HEK293 (cell line): Measurements from ENCODE around the gene TCP11.
A peak's percentile ranks its signal among the peaks of the same experiment; 100 is the strongest.

ENCODE experiments used
- CTCF ChIA-PET: fragments of 350-600 bp; formaldehyde crosslinking; extraction: SDS; loops from one replicate; lab custom pipeline; 2021; ENCODE audit warnings: antibody characterized with exemption; lab: Yijun Ruan, JAX
- POLR2A ChIA-PET: fragments of 300-600 bp; formaldehyde crosslinking; extraction: SDS; loops from one replicate; lab custom pipeline; 2020; ENCODE audit warnings: antibody characterized with exemption, inconsistent platforms; lab: Yijun Ruan, JAX
- H3K27ac ChIP-seq: fragments of 200-500 bp; sonication (Bioruptor generic); 2 replicates; pipeline ENCODE4 v1.5.1; 2014; ENCODE audit warnings: low read depth, low read length, control low read depth, inconsistent platforms; ENCODE audit errors: extremely low read depth
- H3K36me3 ChIP-seq, 2 experiments: fragments of 200-500 bp in 1 of 2; sonication (Bioruptor generic) in 1 of 2; 1 replicate in 1 of 2; 2 replicates in 1 of 2; pipeline ENCODE4 v1.5.1; 2014 to 2017; ENCODE audit warnings: inconsistent platforms in 2 of 2, low read length in 2 of 2; ENCODE audit not compliant: control insufficient read depth in 2 of 2, insufficient read depth in 1 of 2
- H3K4me1 ChIP-seq: fragments of 200-500 bp; sonication (Bioruptor generic); 2 replicates; pipeline ENCODE4 v1.5.1; 2014; ENCODE audit warnings: mild to moderate bottlenecking, low read length, inconsistent platforms; ENCODE audit not compliant: control insufficient read depth, insufficient read depth
- H3K4me3 ChIP-seq: 2 replicates; pipeline ENCODE4 v1.5.1; 2011; ENCODE audit warnings: low read depth, mild to moderate bottlenecking, control low read depth, low read length, moderate library complexity
- H3K9me3 ChIP-seq: fragments of 200-500 bp; sonication (Bioruptor generic); 2 replicates; pipeline ENCODE4 v1.5.1; 2014; ENCODE audit warnings: low read depth, low read length, inconsistent platforms; ENCODE audit not compliant: control insufficient read depth, insufficient read depth
- BCL11A ChIP-seq: fragments of 450-650 bp; formaldehyde crosslinking; IDR thresholded peaks from 2 replicates; pipeline ENCODE4 v1.5.1; 2016; ENCODE audit warnings: low read depth, missing biosample characterization, missing genetic modification characterization
- BCL11B ChIP-seq: fragments of 450-650 bp; formaldehyde crosslinking; IDR thresholded peaks from 2 replicates; pipeline ENCODE4 v1.5.1; 2016; ENCODE audit warnings: low read depth, missing biosample characterization, missing genetic modification characterization
- EGR2 ChIP-seq: fragments of 450-650 bp; formaldehyde crosslinking; IDR thresholded peaks from 2 replicates; pipeline ENCODE4 v1.5.1; 2016; ENCODE audit warnings: low read depth, missing biosample characterization, missing genetic modification characterization
- GLI4 ChIP-seq: fragments of 450-650 bp; formaldehyde crosslinking; IDR thresholded peaks from 2 replicates; pipeline ENCODE4 v1.5.1; 2016; ENCODE audit warnings: missing biosample characterization, missing genetic modification characterization
- KLF9 ChIP-seq: fragments of 450-650 bp; formaldehyde crosslinking; IDR thresholded peaks from 2 replicates; pipeline ENCODE4 v1.5.1; 2016; ENCODE audit warnings: missing biosample characterization, missing genetic modification characterization, low read depth
- OVOL3 ChIP-seq: fragments of 450-650 bp; formaldehyde crosslinking; IDR thresholded peaks from 2 replicates; pipeline ENCODE4 v1.5.1; 2016; ENCODE audit warnings: missing biosample characterization, missing genetic modification characterization
- ZFP69B ChIP-seq: fragments of 450-650 bp; formaldehyde crosslinking; IDR thresholded peaks from 2 replicates; pipeline ENCODE4 v1.5.1; 2016; ENCODE audit warnings: missing biosample characterization, missing genetic modification characterization
- ZNF121 ChIP-seq: fragments of 450-650 bp; formaldehyde crosslinking; IDR thresholded peaks from 2 replicates; pipeline ENCODE4 v1.5.1; 2016; ENCODE audit warnings: missing biosample characterization, missing genetic modification characterization
- ZNF175 ChIP-seq: fragments of 450-650 bp; formaldehyde crosslinking; IDR thresholded peaks from 2 replicates; pipeline ENCODE4 v1.5.1; 2016; ENCODE audit warnings: missing biosample characterization, missing genetic modification characterization
- ZNF24 ChIP-seq: fragments of 450-650 bp; formaldehyde crosslinking; IDR thresholded peaks from 2 replicates; pipeline ENCODE4 v1.5.1; 2016; ENCODE audit warnings: missing biosample characterization, missing genetic modification characterization
- ZNF37A ChIP-seq: fragments of 450-650 bp; IDR thresholded peaks from 2 replicates; pipeline ENCODE4 v1.5.1; 2018; ENCODE audit warnings: missing biosample characterization, missing genetic modification characterization
- ZNF394 ChIP-seq: fragments of 450-650 bp; formaldehyde crosslinking; IDR thresholded peaks from 2 replicates; pipeline ENCODE4 v1.5.1; 2016; ENCODE audit warnings: missing biosample characterization, missing genetic modification characterization, mild to moderate bottlenecking, moderate library complexity, borderline replicate concordance
- ZNF518A ChIP-seq: fragments of 450-650 bp; formaldehyde crosslinking; conservative IDR thresholded peaks from 2 replicates; pipeline ENCODE4 v1.5.1; 2016; ENCODE audit warnings: low read depth, missing biosample characterization, missing genetic modification characterization
- ZNF600 ChIP-seq: fragments of 450-650 bp; formaldehyde crosslinking; IDR thresholded peaks from 2 replicates; pipeline ENCODE4 v1.5.1; 2016; ENCODE audit warnings: missing biosample characterization, missing genetic modification characterization
- ZNF692 ChIP-seq: fragments of 450-650 bp; formaldehyde crosslinking; IDR thresholded peaks from 2 replicates; pipeline ENCODE4 v1.5.1; 2016; ENCODE audit warnings: missing biosample characterization, missing genetic modification characterization
- ZNF785 ChIP-seq: fragments of 450-650 bp; formaldehyde crosslinking; IDR thresholded peaks from 2 replicates; pipeline ENCODE4 v1.5.1; 2016; ENCODE audit warnings: missing biosample characterization, missing genetic modification characterization
- ZSCAN18 ChIP-seq: fragments of 450-650 bp; formaldehyde crosslinking; IDR thresholded peaks from 2 replicates; pipeline ENCODE4 v1.5.1; 2016; ENCODE audit warnings: missing biosample characterization, missing genetic modification characterization
- ZSCAN30 ChIP-seq: fragments of 450-650 bp; IDR thresholded peaks from 2 replicates; pipeline ENCODE4 v1.5.1; 2018; ENCODE audit warnings: missing biosample characterization, mild to moderate bottlenecking, missing genetic modification characterization, moderate library complexity

The TCP11 gene

GRCh38 chr6:35078226-35078850, 62.8 kb downstream of the TCP11 start (continued):
- TF ChIP-seq BCL11B (no peak), KLF9 (no peak), OVOL3 (tag by site-specific recombination) (no peak), ZNF175 (tag by site-specific recombination) (no peak), ZSCAN30 (tag by site-specific recombination) (no peak), ZSCAN18 (no peak), BCL11A (tag by site-specific recombination) (no peak), ZNF37A (tag by site-specific recombination) (no peak)

DNA sequence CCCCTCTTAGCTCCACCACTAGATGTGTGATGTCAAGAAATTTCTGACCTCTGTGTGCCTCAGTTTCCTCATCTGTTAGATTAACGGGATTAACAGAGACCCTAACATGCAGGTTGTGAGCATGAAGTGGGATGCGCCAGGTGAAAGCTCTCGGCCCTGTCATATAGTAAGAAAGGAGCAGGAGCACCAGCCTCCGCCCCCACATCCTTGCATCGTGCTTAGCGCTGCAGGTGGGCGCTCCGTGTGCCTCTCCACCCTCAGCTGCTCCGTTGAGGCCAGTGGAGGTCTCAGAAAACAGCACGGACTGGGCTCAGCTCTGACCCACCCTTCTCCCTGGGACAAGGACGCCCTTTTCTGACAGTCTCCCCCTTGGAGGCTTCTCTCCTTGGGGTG, 63.4 kb downstream of the TCP11 start:
- peaks cover 0 to 62% of the 10 kb centered on the region in 2 experiments; a peak in 2 of 3 replicates for H3K36me3 ChIP-seq
- TF ChIP-seq ZNF121 (tag by site-specific recombination) = no peak
- 0 out of 2 replicates have a peak, but pooled peaks have one; percentile 22 for TF ChIP-seq EGR2 (tag by site-specific recombination)
- no peak for TF ChIP-seq ZNF518A
- no peak for TF ChIP-seq ZNF24
- no peak overlapping the region for H3K27ac ChIP-seq
- no peaks in the 10 kb centered on the region for H3K9me3 ChIP-seq
- no peak overlapping the region for H3K4me3 ChIP-seq
- ChIA-PET CTCF (interaction anchor here (1.3 kb wide), 1 partner anchor 163 kb away, joined by 3 read pairs; no protein-coding TSS in a partner anchor), POLR2A (no interaction called here)
- H3K4me1 ChIP-seq = no peaks in the 10 kb centered on the region

- Histone ChIP-seq H3K36me3 (peaks cover 0 to 59% of the 10 kb centered on the region in 2 experiments; a peak in 2 of 3 replicates), H3K4me1 (no peaks in the 10 kb centered on the region), H3K4me3 (no peak overlapping the region), H3K9me3 (no peaks in the 10 kb centered on the region), H3K27ac (no peak overlapping the region)
- ChIA-PET POLR2A (no interaction called here), CTCF (interaction anchor here (0.7 to 1.3 kb wide), 3 partner anchors 63 to 164 kb away, joined by 3 read pairs; no protein-coding TSS in a partner anchor)
- TF ChIP-seq ZFP69B (tag by site-specific recombination) = peak; percentile 27; the same call in 1 of the 2 replicates
- no peak for TF ChIP-seq GLI4
- TF ChIP-seq ZNF785 (tag by site-specific recombination) = no peak
- no peak for TF ChIP-seq ZNF394 (tag by site-specific recombination)
- TF ChIP-seq ZNF600 = peak; percentile 34; the same call in 1 of the 2 replicates
- 0 out of 2 replicates have a peak, but pooled peaks have one; percentile 29 for TF ChIP-seq ZNF692 (tag by site-specific recombination)
Measured at GRCh38 chr6:35076997-35077712, 64.0 kb downstream of the TCP11 start.
